Mucosa of descending colon (tissue), 3 donors: ENCODE results near the gene TELO2. TPM values are rescaled to one million over a fixed set of nuclear protein-coding genes. Genes with fewer than 3 reads are reported as not detected.

Experiments used
- ATAC-seq: fragments of 200-7000 bp; cut with Tn5 transposase; one replicate; pipeline ENCODE4 v1.9.1; 2020; ENCODE audit warnings: mild to moderate bottlenecking, moderate library complexity
- DNase-seq, 3 donors: peaks; one replicate each; pipeline ENCODE4 v3.0.0-alpha.2; 2020
- H3K36me3 ChIP-seq: fragments of 200-600 bp; one replicate; pipeline ENCODE4 v1.8.0; 2021; ENCODE audit warnings: low read depth, mild to moderate bottlenecking
- H3K4me1 ChIP-seq: fragments of 200-600 bp; one replicate; pipeline ENCODE4 v1.8.0; 2021; ENCODE audit warnings: low read depth, mild to moderate bottlenecking
- H3K4me3 ChIP-seq: fragments of 200-600 bp; one replicate; pipeline ENCODE4 v1.8.0; 2021; ENCODE audit warnings: mild to moderate bottlenecking
- H3K9me3 ChIP-seq: fragments of 200-600 bp; one replicate; pipeline ENCODE4 v1.8.0; 2021; ENCODE audit warnings: mild to moderate bottlenecking
- intact Hi-C, 2 donors: fragments of 100-400 bp; cut with DNase I in 1 of 2; cut with micrococcal nuclease in 1 of 2; formaldehyde crosslinking; loops; one replicate each; pipeline versions ENCODE4 v1.11.0 to v1.11.1; 2022; cut with DNase I, micrococcal nuclease
- total RNA-seq, 3 donors: library from RNA; stranded (reverse); fragmentation: NEBNext Ultra II Directional in 2 of 3; extraction: Animal tissue kit (Norgen Biotek cat#: 25700) in 2 of 3; gene quantifications; one replicate each; pipeline versions ENCODE4 v1.2.1 to v1.2.4, GENCODE V29; 2021 to 2023
- TF ChIP-seq, protein P1 (sequence below): fragments of 200-600 bp; IDR thresholded peaks from one replicate; pipeline ENCODE4 v1.8.0; 2022; ENCODE audit warnings: antibody characterized with exemption, mild to moderate bottlenecking
- donor health status: DM: no; HTN: no; CAD: no; lungs with moderate emphysema.
- donor health status: DM: no; HTN: no; CAD: no.
- donor health status: DM: no; HTN: yes; CAD: no.

The TELO2 gene
- total RNA-seq, 3 donors from 2014 or later = 32.2 to 41.6 (median 37.8) TPM

DNA sequence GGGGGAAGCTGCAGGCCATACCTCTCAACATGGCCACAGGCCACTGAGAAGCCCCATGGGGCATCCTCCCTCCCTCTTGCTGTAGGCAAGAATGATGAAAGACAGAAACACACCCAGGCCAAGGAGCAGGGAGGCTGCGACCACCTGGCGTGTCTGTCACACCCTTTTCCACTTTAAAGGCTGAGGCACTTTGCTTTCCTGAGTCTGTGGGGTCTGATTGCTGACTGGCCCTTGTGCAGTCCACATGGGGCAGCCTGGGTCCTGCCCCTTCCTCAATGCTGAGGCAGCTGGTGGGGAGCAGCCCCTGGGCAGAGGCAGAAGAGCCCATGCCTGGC, 49.0 kb downstream of the TELO2 start:
- DNase-seq = no peak
- Histone ChIP-seq H3K9me3 (no peaks in the 10 kb centered on the region), H3K36me3 (no peaks in the 10 kb centered on the region), H3K4me1 (peaks cover 2% of the 10 kb centered on the region), H3K4me3 (no peak overlapping the region)
- intact Hi-C loops = no loop called here
- TF ChIP-seq, protein P1, sequence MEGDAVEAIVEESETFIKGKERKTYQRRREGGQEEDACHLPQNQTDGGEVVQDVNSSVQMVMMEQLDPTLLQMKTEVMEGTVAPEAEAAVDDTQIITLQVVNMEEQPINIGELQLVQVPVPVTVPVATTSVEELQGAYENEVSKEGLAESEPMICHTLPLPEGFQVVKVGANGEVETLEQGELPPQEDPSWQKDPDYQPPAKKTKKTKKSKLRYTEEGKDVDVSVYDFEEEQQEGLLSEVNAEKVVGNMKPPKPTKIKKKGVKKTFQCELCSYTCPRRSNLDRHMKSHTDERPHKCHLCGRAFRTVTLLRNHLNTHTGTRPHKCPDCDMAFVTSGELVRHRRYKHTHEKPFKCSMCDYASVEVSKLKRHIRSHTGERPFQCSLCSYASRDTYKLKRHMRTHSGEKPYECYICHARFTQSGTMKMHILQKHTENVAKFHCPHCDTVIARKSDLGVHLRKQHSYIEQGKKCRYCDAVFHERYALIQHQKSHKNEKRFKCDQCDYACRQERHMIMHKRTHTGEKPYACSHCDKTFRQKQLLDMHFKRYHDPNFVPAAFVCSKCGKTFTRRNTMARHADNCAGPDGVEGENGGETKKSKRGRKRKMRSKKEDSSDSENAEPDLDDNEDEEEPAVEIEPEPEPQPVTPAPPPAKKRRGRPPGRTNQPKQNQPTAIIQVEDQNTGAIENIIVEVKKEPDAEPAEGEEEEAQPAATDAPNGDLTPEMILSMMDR = no peak
- no peak for ATAC-seq

DNA sequence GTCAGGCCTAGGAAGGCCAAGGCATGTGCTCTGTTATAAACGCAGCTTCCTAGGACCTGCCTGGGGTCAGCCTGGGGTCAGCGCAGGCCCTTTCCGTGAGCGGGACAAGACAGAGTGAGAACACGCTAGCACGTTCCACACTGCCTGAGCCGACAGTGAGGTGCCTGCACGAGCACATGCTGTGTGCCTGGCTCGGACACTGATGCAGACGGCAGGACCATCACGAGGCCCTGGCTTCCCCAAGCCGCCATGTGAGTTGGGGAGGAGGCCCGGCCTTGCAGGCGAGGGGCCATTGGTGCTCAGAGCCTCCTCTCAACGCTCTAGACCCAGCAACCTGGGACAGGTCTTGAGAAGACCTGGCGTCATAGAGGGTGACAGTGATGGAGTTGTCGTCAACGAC, 49.4 kb downstream of the TELO2 start:
- H3K4me1 ChIP-seq = peaks cover 2% of the 10 kb centered on the region
- no peak overlapping the region for H3K4me3 ChIP-seq
- intact Hi-C loops = no loop called here
- DNase-seq = no peak
- TF ChIP-seq, protein P1 = no peak
- no peaks in the 10 kb centered on the region for H3K36me3 ChIP-seq
- no peaks in the 10 kb centered on the region for H3K9me3 ChIP-seq
- no peak for ATAC-seq

DNA sequence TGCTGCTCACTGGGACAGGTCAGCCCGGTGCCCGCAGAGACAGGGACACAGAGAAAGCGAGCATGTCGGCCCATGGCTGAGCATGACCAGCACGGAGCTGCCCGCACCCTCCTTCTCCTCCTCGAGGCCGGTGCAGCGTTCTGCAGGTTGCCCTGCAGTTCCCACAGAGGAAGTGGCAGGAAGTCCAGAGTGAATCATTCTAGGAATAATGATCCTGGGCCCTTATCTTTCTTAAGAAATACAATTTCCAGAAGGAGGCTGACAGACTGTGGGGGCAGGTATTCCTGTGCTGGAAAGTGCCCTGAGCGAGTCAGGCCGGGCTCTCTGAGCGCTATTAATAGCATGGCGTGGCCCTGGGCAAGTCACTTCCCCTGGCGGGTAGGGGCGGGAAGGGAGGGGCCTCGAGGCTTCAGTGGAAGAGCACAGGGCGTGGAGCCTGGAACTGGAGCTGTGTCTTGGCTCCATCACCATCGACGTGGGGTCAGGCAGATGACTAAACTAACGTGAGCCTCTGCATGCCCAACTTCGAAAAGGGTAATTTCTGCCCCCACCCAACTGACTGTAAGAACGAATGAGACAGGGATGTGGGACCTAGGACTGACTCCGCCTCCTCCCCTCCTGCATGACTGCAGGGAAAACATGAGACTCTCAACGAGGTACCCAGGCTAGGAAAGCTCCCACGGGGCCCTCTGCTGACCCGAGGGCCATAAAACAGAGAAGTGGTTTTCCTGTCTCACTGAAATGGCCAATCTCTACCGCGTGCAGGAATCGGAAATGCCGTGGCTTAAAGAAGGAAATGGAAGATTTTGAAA, 50.1 kb downstream of the TELO2 start:
- intact Hi-C loops = no loop called here
- no peaks in the 10 kb centered on the region for H3K36me3 ChIP-seq
- TF ChIP-seq, protein P1 = no peak
- ATAC-seq = peak; percentile 46
- H3K4me1 ChIP-seq = peaks cover 2% of the 10 kb centered on the region
- H3K4me3 ChIP-seq = no peak overlapping the region
- DNase-seq = peak in 1 of 3 donors; percentile 47
- no peaks in the 10 kb centered on the region for H3K9me3 ChIP-seq

DNA sequence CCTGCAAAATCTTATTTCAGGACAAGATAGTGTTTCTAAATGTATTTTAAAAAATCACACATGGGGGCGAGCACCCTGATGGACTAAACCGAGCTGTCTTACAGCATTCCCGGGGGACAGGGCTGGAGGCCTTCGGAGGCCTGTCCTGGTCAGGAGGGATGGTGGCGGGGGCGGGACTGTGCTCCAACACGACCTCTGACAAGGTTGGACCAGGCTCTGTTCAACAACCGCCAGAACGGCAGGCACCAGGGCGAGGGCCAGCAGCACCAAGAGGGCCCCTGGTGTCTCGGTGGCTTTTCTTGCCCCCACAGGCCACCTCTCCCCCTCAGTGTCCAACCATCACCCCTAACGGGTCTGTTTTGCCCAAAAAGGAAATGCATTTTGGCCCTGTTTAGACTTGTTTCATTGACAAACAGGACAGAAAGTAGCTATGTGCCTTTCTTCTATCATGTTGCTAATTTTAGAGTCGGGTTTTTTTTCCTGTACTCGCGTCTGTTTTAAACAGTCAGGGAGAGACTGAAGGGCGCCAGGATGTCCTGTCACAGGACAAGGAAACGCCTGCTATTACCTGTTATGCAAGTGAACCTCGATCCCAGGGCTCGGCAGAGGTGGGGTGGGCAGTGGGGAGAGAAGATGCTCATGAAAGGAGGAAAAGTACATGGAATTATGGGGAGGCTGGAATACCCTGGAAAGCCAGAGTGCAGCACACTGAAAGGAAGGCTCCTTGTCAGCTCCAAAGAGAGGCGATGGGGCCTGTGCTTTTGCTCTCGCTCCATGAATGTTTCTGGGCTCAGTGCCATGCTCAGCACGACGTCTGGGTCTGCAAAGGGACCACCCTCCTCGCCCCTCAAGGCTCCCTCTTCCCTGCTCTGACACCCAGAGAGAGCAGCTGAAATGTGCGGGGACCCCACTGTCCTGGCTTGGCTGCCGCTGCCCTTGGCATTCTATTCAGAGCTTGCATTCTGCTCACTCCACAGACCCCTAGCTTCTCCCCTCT, 52.2 kb downstream of the TELO2 start:
- Histone ChIP-seq H3K9me3 (no peaks in the 10 kb centered on the region), H3K4me3 (no peak overlapping the region), H3K4me1 (peaks cover 2% of the 10 kb centered on the region), H3K36me3 (no peaks in the 10 kb centered on the region)
- TF ChIP-seq, protein P1 = no peak
- ATAC-seq (peak; percentile 49), DNase-seq (no peak)
- intact Hi-C loops = no loop called here

DNA sequence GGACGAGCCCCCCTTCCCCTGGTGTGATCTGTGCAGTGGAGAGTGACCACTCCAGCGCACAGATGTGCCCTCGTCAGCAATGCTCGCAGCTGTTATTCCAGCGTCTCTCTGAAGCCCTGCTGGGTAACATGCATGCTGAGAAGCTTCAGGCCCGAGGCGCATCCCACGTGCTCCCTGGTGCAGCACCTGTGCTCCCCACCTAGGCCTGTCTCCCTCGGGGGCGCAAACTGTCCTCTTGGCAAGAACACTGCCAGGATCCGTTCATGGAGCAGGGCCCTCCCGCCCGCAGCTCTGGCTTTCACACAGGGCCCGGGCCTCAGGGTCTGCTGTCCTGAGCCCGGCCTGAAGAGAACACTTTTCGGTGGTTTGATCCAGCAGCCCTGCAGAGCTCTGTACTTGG, 53.3 kb downstream of the TELO2 start:
- intact Hi-C loops = no loop called here
- TF ChIP-seq, protein P1 = no peak
- H3K4me3 ChIP-seq = no peak overlapping the region
- no peak for ATAC-seq
- H3K36me3 ChIP-seq = no peaks in the 10 kb centered on the region
- no peaks in the 10 kb centered on the region for H3K9me3 ChIP-seq
- DNase-seq = no peak
- H3K4me1 ChIP-seq = peaks cover 2% of the 10 kb centered on the region
